Measurements from ENCODE around the gene NEDD4L.
"Not testable (repeated sequence)": the region's sequence is repeated elsewhere in the genome, so short reads cannot be mapped to it uniquely, and the experiment has no call there.

Gene NEDD4L

DNA sequence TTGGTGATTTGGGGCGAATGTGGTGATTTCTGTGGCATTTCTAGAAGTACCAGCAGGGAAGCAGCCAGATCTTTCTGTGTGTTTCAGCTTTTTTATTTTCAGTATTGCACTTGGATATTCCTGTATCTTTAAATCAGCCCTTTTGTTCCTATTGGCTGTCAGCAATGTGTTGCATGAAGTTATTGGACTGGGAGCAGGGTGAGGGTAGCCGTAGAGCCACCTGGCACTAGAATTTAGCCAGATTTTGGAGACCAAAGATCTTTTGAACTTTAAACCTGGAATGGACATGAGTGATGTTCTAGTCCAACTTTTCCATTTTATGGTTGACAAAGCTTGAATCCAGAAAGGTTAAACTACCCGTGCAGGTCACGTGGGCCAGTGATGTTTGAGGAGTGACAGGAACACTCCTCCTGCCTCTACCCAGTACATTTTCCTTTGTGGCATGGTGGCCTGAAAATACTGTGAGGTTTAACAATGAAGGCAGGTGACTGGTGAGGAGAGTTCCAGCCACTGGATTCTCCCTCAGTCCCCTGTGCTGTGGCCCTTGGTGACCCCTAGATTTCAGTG, 122.3 kb downstream of the NEDD4L start:
- DNase-seq (ENCODE audit: low spot score in 2 of 2) (no peak), ATAC-seq (replicated peaks; ENCODE audit: extremely low read depth, poor library complexity, severe bottlenecking) (no peak)
- Mint-ChIP-seq H3K27ac (ENCODE audit: low read depth) (no peak overlapping the region), H3K36me3 (ENCODE audit: insufficient read depth) (no peaks in the 10 kb centered on the region), H3K4me3 (no peak overlapping the region), H3K4me1 (no peaks in the 10 kb centered on the region), H3K27me3 (peaks cover 24% of the 10 kb centered on the region), H3K9me3 (no peaks in the 10 kb centered on the region)

DNA sequence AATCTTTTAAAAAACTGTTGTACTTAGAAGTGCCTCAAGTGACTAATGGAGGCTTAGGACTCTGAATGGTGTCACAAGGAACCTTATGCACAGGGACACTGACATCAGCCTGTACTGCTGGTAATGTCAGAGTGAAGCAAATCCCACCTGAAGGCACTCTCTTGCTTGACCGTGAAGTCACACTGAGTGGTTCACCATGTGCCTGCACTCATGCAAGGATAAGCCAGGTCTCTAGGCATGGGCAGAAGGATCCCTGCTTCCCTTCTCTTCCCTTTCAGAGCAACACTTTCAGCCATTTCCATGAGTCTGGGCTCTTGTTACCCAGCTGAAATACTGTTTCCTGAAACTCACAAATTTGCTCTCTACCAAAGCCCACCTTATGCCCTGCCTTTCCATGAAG, 123.0 kb downstream of the NEDD4L start:
- Mint-ChIP-seq H3K36me3 (ENCODE audit: insufficient read depth) (no peaks in the 10 kb centered on the region), H3K4me1 (no peaks in the 10 kb centered on the region), H3K27ac (ENCODE audit: low read depth) (no peak overlapping the region), H3K27me3 (peaks cover 26% of the 10 kb centered on the region), H3K9me3 (no peaks in the 10 kb centered on the region), H3K4me3 (no peak overlapping the region)
- DNase-seq (ENCODE audit: low spot score in 2 of 2), result no peak
- no peak for ATAC-seq (replicated peaks; ENCODE audit: extremely low read depth, poor library complexity, severe bottlenecking)

DNA sequence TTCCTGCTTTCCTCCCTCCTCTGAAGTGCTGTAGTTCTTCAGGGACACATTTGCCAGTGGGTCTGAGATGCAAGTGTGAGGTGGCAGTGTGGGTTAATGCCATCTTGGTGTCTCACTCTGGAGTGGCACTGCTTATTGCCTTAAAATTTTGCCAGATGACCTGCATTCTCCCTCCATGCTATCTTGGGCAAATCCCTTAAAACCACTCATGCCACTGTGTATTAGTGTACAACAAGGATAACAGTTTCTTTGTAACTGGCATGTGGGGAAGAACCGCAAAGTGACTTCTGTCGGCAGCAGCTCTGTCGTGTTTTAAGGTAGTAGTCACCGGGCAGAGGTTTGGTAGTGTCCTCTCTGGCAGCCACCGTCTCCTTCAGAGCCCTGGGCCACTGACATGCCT, 124.2 kb downstream of the NEDD4L start:
- Mint-ChIP-seq H3K36me3 (ENCODE audit: insufficient read depth) (no peaks in the 10 kb centered on the region), H3K27me3 (peaks cover 22% of the 10 kb centered on the region), H3K4me1 (no peaks in the 10 kb centered on the region), H3K9me3 (no peaks in the 10 kb centered on the region), H3K27ac (ENCODE audit: low read depth) (no peak overlapping the region), H3K4me3 (no peak overlapping the region)
- no peak for ATAC-seq (replicated peaks; ENCODE audit: extremely low read depth, poor library complexity, severe bottlenecking)
- no peak for DNase-seq (ENCODE audit: low spot score in 2 of 2)

DNA sequence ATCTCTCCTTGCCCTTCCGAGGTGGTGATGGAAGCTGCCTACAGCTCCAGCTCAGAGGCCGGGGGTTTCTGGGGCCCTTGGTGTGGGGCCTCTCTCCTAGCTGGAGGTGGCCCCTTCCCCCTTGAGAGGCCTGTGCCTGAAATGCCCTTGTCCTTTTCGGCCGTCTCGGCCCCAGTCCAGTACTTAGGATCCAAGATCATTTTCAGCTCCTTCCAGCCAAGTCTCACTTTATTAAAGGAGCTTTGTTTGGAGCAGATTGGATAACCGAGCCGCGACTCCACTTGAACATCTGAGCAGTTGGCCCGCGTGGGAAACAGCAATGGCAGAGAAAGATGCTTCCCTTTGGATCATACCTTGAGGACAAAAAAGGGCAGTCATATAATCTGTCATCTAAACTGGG, 125.0 kb downstream of the NEDD4L start:
- Mint-ChIP-seq H3K4me1 (no peaks in the 10 kb centered on the region), H3K27ac (ENCODE audit: low read depth) (no peak overlapping the region), H3K27me3 (peaks cover 22% of the 10 kb centered on the region), H3K4me3 (no peak overlapping the region), H3K9me3 (no peaks in the 10 kb centered on the region), H3K36me3 (ENCODE audit: insufficient read depth) (no peaks in the 10 kb centered on the region)
- DNase-seq (ENCODE audit: low spot score in 2 of 2) (no peak), ATAC-seq (replicated peaks; ENCODE audit: extremely low read depth, poor library complexity, severe bottlenecking) (no peak)

DNA sequence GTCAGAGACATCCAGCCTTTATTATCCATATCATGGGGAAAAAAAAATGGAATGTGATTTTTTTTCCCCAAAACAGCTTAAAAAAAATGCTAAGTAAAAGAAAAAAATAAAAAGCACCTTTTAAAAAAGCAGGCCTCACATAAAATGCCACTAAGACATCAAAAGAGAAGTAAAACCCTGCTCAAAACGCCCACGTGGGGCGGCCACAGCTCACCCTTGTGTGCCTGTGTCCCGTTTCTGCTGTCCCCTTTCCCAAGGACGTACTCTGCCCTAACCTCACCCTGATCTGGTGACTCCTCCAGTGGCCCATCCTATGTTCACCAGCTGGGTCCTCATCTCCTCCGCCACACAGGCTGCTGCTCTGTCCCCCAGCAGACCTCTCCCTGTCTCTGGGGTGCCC, 125.4 kb downstream of the NEDD4L start:
- Mint-ChIP-seq H3K4me3 (no peak overlapping the region), H3K4me1 (no peaks in the 10 kb centered on the region), H3K36me3 (ENCODE audit: insufficient read depth) (no peaks in the 10 kb centered on the region), H3K27me3 (peaks cover 21% of the 10 kb centered on the region), H3K9me3 (no peaks in the 10 kb centered on the region), H3K27ac (ENCODE audit: low read depth) (no peak overlapping the region)
- ATAC-seq (replicated peaks; ENCODE audit: extremely low read depth, poor library complexity, severe bottlenecking), result no peak
- DNase-seq (ENCODE audit: low spot score in 2 of 2), result no peak

DNA sequence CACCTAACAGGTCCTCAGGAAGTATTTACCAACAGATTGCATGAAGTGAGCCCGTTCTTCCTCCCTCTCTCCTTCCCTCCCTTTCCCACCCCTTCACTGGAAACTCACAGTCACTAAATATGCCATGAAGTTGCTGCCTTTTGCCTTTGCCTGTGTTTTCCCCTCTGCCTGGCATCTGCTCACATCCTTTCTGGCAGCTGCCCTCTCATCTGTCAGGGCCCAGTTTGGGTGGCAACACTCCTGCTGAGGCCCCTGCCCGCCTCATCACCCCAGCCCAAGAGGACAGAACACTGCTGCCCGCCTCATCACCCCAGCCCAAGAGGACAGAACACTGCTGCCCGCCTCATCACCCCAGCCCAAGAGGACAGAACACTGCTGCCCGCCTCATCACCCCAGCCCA, 126.0 kb downstream of the NEDD4L start:
- not testable (repeated sequence) for DNase-seq (ENCODE audit: low spot score in 2 of 2); ATAC-seq (replicated peaks; ENCODE audit: extremely low read depth, poor library complexity, severe bottlenecking); H3K9me3 Mint-ChIP-seq; H3K27ac Mint-ChIP-seq (ENCODE audit: low read depth); H3K4me1 Mint-ChIP-seq; H3K4me3 Mint-ChIP-seq; H3K36me3 Mint-ChIP-seq (ENCODE audit: insufficient read depth)
- H3K27me3 Mint-ChIP-seq, result peaks cover 16% of the 10 kb centered on the region

DNA sequence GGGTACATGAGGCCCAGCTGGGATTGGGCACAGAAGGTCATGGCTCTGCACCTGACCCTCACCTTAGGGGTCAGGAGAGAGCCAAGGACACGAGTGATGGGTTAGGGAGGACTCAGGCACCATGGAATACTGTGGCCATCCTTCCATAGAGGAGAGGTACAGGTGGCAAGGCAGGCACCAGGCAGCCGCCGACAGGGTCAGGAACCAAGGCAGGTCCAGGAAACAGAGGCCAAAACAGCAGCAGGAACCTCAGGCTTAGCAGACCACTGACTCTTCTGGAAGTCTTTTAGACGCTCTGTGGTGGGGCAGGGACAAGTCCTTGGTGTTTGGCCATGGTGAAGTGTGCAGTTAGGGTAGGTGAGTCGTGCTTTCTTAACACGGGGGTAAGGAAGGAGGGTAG, 128.0 kb downstream of the NEDD4L start:
- Mint-ChIP-seq H3K4me3 (no peak overlapping the region), H3K9me3 (no peaks in the 10 kb centered on the region), H3K36me3 (ENCODE audit: insufficient read depth) (no peaks in the 10 kb centered on the region), H3K27me3 (peaks cover 25% of the 10 kb centered on the region), H3K27ac (ENCODE audit: low read depth) (no peak overlapping the region), H3K4me1 (no peaks in the 10 kb centered on the region)
- no peak for DNase-seq (ENCODE audit: low spot score in 2 of 2)
- ATAC-seq (replicated peaks; ENCODE audit: extremely low read depth, poor library complexity, severe bottlenecking), result peak; percentile 14

DNA sequence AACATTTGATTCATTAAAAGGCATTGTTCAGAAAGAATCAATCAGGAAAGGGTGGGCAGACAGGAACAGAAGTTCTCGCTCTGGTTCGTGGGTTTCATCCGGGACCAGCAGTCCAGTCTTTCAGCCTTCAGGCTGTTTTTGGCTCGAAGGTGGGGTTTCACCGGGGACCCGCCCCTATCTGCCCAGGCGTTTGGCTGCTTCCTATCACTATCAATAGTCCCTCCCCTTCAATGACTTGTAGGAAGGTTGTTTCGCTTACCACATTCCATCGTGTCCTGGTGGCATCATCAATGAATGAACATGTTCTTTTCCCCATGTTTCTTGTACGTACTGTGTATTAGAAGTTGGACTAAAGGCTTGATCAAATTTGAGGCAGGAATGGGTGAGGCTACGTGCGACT, 130.3 kb downstream of the NEDD4L start:
- Mint-ChIP-seq H3K36me3 (ENCODE audit: insufficient read depth) (no peaks in the 10 kb centered on the region), H3K4me3 (no peak overlapping the region), H3K4me1 (no peaks in the 10 kb centered on the region), H3K27ac (ENCODE audit: low read depth) (no peak overlapping the region), H3K27me3 (peaks cover 25% of the 10 kb centered on the region), H3K9me3 (no peaks in the 10 kb centered on the region)
- DNase-seq (ENCODE audit: low spot score in 2 of 2), result no peak
- ATAC-seq (replicated peaks; ENCODE audit: extremely low read depth, poor library complexity, severe bottlenecking), result no peak

DNA sequence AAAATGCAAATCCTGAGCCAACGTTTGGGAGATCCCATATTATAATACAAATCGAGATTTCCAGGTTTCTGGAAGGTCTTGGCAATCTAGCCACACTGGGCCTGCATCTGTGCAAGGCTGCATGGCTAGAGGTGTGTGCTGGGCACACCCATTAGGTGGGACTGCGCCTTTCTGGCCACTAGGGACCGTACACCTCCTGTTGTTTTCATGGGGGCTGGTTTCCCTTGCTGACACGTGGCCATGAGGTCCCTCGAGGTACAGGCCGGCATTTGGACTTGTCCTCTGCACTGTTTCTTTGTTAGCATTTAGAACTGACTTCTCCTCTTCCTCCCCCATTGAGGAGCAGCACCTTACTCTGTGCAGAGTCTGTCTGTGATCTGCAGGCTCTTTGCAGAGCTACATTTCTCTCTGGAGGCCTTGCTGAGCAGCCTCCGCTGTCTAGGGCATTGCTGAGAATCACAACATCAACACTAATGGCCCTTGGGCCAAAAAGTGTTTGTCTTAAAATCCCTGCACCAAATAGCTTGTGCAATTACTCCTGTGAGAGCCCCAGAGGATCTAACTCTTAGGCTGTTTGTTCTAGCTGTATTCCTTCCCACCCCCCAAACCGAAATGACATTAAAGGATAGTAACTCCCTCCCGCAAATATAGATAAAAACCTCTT, 131.2 kb downstream of the NEDD4L start:
- ATAC-seq (replicated peaks; ENCODE audit: extremely low read depth, poor library complexity, severe bottlenecking) (no peak), DNase-seq (ENCODE audit: low spot score in 2 of 2) (no peak)
- Mint-ChIP-seq H3K27me3 (peaks cover 31% of the 10 kb centered on the region), H3K9me3 (no peaks in the 10 kb centered on the region), H3K27ac (ENCODE audit: low read depth) (no peak overlapping the region), H3K36me3 (ENCODE audit: insufficient read depth) (no peaks in the 10 kb centered on the region), H3K4me1 (no peaks in the 10 kb centered on the region), H3K4me3 (no peak overlapping the region)

DNA sequence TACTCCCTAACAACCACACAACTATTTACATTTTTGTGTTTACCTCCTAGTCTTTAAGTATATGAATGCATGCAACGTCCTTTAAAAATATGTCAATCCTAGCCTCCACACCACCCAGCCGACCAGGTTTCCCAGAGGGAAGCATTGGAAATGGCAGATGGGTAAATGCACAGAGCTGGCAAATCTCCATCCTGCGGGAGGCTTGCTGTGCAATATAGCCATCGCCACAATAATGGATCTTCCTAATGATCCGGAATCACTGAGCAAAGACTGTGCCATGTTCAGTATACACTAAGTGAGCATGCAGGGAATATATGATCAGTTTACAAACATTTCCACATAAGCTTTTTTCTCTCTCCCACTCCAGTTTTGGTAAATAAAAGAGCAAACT, 131.8 kb downstream of the NEDD4L start:
- no peak overlapping the region for H3K4me3 Mint-ChIP-seq
- no peaks in the 10 kb centered on the region for H3K9me3 Mint-ChIP-seq
- H3K36me3 Mint-ChIP-seq (ENCODE audit: insufficient read depth), result no peaks in the 10 kb centered on the region
- no peak for ATAC-seq (replicated peaks; ENCODE audit: extremely low read depth, poor library complexity, severe bottlenecking)
- no peak overlapping the region for H3K27ac Mint-ChIP-seq (ENCODE audit: low read depth)
- H3K4me1 Mint-ChIP-seq, result no peaks in the 10 kb centered on the region
- peaks cover 37% of the 10 kb centered on the region for H3K27me3 Mint-ChIP-seq
- DNase-seq (ENCODE audit: low spot score in 2 of 2), result no peak

DNA sequence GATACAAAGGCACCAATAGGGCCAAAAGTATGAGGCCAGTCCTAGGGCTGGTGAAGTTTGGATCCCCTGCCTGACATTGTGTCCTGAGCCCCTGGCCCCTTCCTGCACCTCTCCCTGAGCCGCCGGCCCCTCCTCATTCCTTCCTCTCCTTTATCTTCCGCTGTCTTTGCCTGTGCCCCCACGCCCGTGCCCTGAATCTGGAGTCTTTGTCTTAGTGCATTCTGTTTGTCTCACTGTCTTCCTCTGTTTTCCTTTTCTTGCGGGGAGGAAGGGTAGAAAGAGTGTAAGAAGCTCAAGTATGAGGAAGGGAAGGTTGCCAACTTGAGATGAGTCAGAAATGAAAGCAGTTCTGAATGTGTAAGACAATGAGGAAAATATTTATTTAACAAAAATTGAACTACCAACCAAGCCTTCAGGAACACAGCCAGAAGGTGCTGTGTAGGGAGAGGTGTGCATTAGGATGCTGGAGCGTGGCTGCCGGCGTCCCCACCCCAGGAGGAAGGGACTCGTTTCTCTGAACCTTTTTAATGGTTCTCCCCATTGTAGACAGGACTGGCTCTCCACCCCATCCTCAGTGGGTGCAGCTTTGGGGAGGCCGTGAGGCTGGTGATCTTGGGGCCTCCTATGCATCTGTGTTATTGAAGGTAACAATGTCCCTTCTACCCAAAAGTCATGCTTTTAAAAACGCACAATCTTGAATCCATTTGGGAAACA, 133.1 kb downstream of the NEDD4L start:
- no peak for ATAC-seq (replicated peaks; ENCODE audit: extremely low read depth, poor library complexity, severe bottlenecking)
- Mint-ChIP-seq H3K4me1 (no peaks in the 10 kb centered on the region), H3K27ac (ENCODE audit: low read depth) (no peak overlapping the region), H3K4me3 (no peak overlapping the region), H3K27me3 (peaks cover 29% of the 10 kb centered on the region), H3K9me3 (no peaks in the 10 kb centered on the region), H3K36me3 (ENCODE audit: insufficient read depth) (no peaks in the 10 kb centered on the region)
- no peak for DNase-seq (ENCODE audit: low spot score in 2 of 2)

DNA sequence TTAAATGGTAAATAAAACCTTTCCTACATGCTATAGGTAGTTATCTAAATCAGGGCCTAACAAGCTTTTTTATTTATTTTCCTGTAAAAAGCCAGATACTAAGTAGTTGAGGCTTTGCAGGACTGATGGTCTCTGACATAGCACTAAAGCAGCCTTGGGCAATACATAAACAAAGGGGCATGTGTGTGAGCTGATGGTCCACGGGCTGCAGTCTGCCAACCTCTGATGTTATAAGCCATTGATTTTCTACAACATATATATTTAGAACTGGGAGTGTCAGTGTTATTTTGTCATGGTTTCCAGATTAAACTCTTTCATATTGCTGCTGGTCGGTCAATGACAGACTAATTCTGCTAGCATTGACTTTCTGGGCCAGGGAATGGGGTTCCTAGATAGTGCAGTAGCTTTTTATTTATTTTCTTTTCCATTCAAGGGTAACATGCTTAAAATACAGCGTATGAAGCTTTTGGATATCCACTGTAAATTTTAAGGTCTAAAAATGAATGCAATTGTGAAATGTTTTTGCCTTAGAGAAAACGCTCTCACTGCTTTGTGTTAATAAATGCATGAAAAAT, 134.0 kb downstream of the NEDD4L start:
- Mint-ChIP-seq H3K9me3 (no peaks in the 10 kb centered on the region), H3K27ac (ENCODE audit: low read depth) (no peak overlapping the region), H3K27me3 (peaks cover 24% of the 10 kb centered on the region), H3K4me3 (no peak overlapping the region), H3K36me3 (ENCODE audit: insufficient read depth) (no peaks in the 10 kb centered on the region), H3K4me1 (no peaks in the 10 kb centered on the region)
- no peak for ATAC-seq (replicated peaks; ENCODE audit: extremely low read depth, poor library complexity, severe bottlenecking)
- DNase-seq (ENCODE audit: low spot score in 2 of 2), result no peak

DNA sequence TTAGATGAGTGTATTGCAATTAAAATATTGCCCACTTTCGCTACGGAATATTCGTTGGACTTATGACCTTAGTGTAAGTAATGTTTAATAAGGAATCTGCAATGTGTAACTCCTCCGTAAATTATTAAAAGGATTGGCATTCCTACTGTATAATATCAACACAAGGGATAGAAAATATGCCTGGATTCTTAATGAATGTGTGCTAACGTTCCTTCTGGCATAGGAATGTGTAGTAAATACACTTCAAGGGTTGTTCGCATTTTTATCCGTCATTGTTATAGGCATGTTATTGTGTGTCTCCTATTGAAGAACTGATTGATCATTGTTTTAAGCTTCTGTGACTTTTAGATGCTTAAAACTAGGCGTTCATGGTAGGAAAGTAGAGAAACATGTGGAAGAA, 134.5 kb downstream of the NEDD4L start:
- H3K36me3 Mint-ChIP-seq (ENCODE audit: insufficient read depth), result no peaks in the 10 kb centered on the region
- DNase-seq (ENCODE audit: low spot score in 2 of 2) (no peak), ATAC-seq (replicated peaks; ENCODE audit: extremely low read depth, poor library complexity, severe bottlenecking) (no peak)
- peaks cover 24% of the 10 kb centered on the region for H3K27me3 Mint-ChIP-seq
- H3K9me3 Mint-ChIP-seq, result no peaks in the 10 kb centered on the region
- H3K4me1 Mint-ChIP-seq, result no peaks in the 10 kb centered on the region
- no peak overlapping the region for H3K4me3 Mint-ChIP-seq
- H3K27ac Mint-ChIP-seq (ENCODE audit: low read depth), result no peak overlapping the region
